Ascending aorta (tissue), 2 donors: ENCODE results near the gene TMEM40. TPM values are rescaled to one million over a fixed set of nuclear protein-coding genes. Genes with fewer than 3 reads are reported as not detected.
"Not testable (repeated sequence)": the region's sequence is repeated elsewhere in the genome, so short reads cannot be mapped to it uniquely, and the experiment has no call there.

Source experiments
- DNase-seq, 2 donors: peaks; one replicate each; pipeline ENCODE4 v3.0.0-alpha.2; 2019; ENCODE audit warnings: low spot score in 2 of 2
- H3K27ac ChIP-seq, 2 donors: fragments of 200-600 bp; sonication (generic); one replicate each; pipeline ENCODE4 v1.5.1; 2016 to 2017; ENCODE audit warnings: mild to moderate bottlenecking in 1 of 2
- H3K27me3 ChIP-seq: fragments of 200-600 bp; sonication (generic); one replicate; pipeline ENCODE4 v1.5.1; 2017
- H3K36me3 ChIP-seq, 2 donors: fragments of 200-600 bp; sonication (generic); one replicate each; pipeline ENCODE4 v1.5.1; 2016
- H3K4me1 ChIP-seq, 2 donors: fragments of 200-600 bp; sonication (generic); one replicate each; pipeline ENCODE4 v1.5.1; 2016 to 2017; ENCODE audit warnings: mild to moderate bottlenecking in 1 of 2
- H3K4me3 ChIP-seq, 2 donors: fragments of 200-600 bp; sonication (generic); one replicate each; pipeline ENCODE4 v1.5.1; 2016 to 2017; ENCODE audit warnings: mild to moderate bottlenecking in 1 of 2
- H3K9me3 ChIP-seq, 2 donors: fragments of 200-600 bp; sonication (generic); one replicate each; pipeline ENCODE4 v1.5.1; 2016
- intact Hi-C: fragments of 100-400 bp; cut with DNase I; formaldehyde crosslinking; loops from one replicate; pipeline ENCODE4 v1.15.1; 2023
- total RNA-seq: library from RNA; depleted of rRNA; stranded (reverse); fragments of >200 nt; gene quantifications from one replicate; pipeline ENCODE4 v1.1.0, GENCODE V29; 2016
- TF ChIP-seq, protein P1 (sequence below), 3 experiments: fragments of 200-600 bp in 2 of 3; fragments of 450-650 bp in 1 of 3; sonication (generic) in 2 of 3; IDR thresholded peaks; one replicate each; pipeline ENCODE4 v1.5.1; 2016 to 2019; ENCODE audit warnings: antibody characterized with exemption in 3 of 3, mild to moderate bottlenecking in 1 of 3, moderate library complexity in 1 of 3

TMEM40 gene
- total RNA-seq, 1 donor from 2014 or later, result not detected

DNA sequence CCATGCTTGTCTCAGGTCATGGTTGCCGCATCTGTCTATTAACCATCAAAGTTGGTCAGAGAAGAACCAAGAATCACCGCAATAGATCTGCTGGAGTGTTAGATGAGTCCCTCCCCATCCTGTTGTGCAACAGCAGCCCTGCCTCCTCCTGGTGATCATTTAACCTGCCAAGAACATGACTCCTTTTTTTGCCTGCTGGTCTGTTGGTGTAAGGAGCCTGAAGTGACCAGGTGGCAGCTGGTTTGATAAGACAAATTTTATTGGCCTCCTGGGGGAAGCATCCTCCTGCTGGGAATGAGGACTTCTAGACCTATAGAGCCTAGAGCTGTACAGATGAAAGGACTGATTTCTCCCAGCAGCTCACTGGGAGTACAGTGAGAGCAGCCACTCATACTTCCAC, 51.6 kb downstream of the TMEM40 start:
- no peak for DNase-seq
- H3K36me3 ChIP-seq, result no peaks in the 10 kb centered on the region
- TF ChIP-seq, protein P1, sequence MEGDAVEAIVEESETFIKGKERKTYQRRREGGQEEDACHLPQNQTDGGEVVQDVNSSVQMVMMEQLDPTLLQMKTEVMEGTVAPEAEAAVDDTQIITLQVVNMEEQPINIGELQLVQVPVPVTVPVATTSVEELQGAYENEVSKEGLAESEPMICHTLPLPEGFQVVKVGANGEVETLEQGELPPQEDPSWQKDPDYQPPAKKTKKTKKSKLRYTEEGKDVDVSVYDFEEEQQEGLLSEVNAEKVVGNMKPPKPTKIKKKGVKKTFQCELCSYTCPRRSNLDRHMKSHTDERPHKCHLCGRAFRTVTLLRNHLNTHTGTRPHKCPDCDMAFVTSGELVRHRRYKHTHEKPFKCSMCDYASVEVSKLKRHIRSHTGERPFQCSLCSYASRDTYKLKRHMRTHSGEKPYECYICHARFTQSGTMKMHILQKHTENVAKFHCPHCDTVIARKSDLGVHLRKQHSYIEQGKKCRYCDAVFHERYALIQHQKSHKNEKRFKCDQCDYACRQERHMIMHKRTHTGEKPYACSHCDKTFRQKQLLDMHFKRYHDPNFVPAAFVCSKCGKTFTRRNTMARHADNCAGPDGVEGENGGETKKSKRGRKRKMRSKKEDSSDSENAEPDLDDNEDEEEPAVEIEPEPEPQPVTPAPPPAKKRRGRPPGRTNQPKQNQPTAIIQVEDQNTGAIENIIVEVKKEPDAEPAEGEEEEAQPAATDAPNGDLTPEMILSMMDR (IDR thresholded peaks at IDR 0.05), result no peak
- intact Hi-C loops, result loop anchor here (5.0 kb wide), 1 partner anchor 105 kb away; no protein-coding TSS in a partner anchor
- no peaks in the 10 kb centered on the region for H3K9me3 ChIP-seq
- H3K4me1 ChIP-seq, result peaks cover 0 to 2% of the 10 kb centered on the region in 2 donors
- H3K27ac ChIP-seq, result no peak overlapping the region
- no peak overlapping the region for H3K4me3 ChIP-seq
- H3K27me3 ChIP-seq, result no peaks in the 10 kb centered on the region

DNA sequence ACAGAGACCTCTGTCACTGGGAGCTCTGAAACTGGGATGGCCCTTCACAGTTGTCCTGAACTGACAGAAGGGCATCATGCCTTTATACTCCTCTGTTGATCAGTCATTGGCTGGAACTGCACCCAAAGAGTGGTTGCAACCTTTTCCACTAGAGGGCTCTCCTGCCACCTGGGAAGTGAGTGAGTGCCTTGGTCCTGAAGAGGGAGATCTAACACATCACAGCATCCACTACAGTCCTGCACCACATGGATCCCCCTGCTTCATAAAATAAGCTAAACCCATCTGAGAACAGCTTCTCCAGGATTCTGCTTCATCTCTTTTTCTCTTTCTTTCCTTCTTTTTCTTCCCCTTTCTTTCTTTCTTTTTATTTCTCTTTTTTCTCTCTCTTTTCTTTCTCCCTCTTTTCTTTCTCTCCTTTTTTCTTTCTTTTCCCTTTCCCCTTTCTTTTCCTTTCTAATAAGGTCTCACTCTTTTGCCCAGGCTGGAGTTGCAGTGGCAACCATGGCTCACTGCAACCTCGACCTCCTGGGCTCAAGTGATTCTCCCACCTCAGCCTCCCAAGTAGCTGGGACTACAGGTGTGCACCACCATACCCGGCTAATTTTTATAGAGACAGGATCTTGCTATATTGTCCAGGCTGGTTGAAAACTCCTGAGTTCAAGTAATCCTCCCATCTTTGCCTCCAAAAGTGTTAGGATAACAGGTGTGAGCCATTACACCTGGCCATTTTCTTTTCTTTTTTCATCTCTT, 52.4 kb downstream of the TMEM40 start:
- intact Hi-C loops, result loop anchor here (5.0 kb wide), 1 partner anchor 106 kb away; no protein-coding TSS in a partner anchor
- DNase-seq, result peak in 1 of 2 donors; percentile 76
- TF ChIP-seq, protein P1 (IDR thresholded peaks at IDR 0.05), result peak; percentile 25 to 56 (median 45)
- no peak overlapping the region for H3K4me3 ChIP-seq
- no peaks in the 10 kb centered on the region for H3K36me3 ChIP-seq
- H3K27ac ChIP-seq, result no peak overlapping the region
- no peaks in the 10 kb centered on the region for H3K9me3 ChIP-seq
- H3K27me3 ChIP-seq, result no peaks in the 10 kb centered on the region
- H3K4me1 ChIP-seq, result peaks cover 0 to 2% of the 10 kb centered on the region in 2 donors

DNA sequence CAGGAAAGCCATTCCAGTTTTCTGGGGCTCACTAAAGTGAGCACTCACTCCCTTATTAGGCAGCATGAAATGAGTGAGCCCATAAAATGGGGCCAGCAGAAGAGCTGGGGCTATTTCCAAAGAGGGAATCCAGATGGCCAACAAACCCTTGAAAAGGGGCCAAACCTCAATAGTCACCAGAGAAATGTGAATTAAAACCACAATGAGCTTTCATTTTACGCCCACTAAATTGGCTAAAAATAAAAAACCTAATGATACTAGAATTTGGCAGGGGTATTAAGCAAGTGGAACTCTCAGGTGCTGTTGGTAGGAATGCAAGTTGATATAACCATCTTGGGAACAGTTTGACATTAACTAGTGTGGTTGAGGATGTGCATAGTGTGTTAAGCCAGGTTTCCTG, 53.1 kb downstream of the TMEM40 start:
- no peak overlapping the region for H3K27ac ChIP-seq
- no peaks in the 10 kb centered on the region for H3K9me3 ChIP-seq
- no peak overlapping the region for H3K4me3 ChIP-seq
- H3K27me3 ChIP-seq, result no peaks in the 10 kb centered on the region
- intact Hi-C loops, result loop anchor here (5.0 kb wide), 1 partner anchor 106 kb away; no protein-coding TSS in a partner anchor
- TF ChIP-seq, protein P1 (IDR thresholded peaks at IDR 0.05), result no peak
- peaks cover 0 to 2% of the 10 kb centered on the region in 2 donors for H3K4me1 ChIP-seq
- H3K36me3 ChIP-seq, result no peaks in the 10 kb centered on the region
- DNase-seq, result no peak

DNA sequence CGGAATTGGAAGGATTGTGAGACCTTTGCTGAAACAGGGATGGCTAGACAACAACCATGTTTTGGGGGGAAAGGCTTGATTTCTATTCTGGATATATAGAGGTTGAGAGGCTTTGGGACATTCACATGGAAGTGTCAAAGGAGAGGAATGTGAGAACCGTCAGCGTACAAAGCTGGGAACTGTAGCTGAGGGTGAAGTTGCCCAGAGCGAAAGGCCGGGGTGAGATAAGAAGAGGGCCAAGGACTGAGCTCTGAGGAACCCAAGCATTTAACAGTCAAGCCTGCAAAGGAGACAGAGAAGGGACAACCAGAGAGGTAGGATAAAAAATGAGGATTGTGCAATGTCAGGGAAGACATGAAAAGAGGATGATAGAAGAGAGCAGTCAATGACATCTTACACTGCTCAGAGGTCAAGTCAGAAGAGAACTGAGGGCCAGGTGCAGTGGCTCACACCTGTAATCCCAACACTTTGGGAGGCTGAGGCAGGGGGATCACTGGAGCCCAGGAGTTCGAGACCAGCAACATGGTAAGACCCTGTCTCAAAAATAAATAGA, 53.6 kb downstream of the TMEM40 start:
- TF ChIP-seq, protein P1 (IDR thresholded peaks at IDR 0.05), result no peak
- intact Hi-C loops, result loop anchor here (5.0 kb wide), 1 partner anchor 107 kb away; no protein-coding TSS in a partner anchor

DNA sequence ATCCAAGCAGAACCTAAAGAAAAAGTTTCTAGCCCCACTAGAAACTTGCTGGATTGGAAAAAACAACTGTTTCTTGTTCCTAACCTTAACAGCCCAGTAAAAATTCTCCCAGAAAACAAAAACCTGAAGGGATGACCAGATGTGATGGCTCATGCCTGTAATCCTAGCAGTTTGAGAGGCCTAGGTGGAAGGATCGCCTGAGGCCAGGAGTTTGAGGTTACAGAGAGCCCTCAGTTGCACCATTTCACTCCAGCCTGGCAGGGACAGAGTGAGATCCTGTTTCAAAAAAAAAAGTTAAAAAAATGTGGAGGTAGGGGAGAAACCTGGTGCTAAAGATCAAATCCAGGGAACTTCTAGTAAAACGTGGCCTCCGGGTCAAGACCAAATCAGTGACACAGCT, 56.6 kb downstream of the TMEM40 start:
- intact Hi-C loops, result no loop called here
- H3K27me3 ChIP-seq, result no peaks in the 10 kb centered on the region
- H3K27ac ChIP-seq, result no peak overlapping the region
- H3K4me3 ChIP-seq, result no peak overlapping the region
- no peak for DNase-seq
- TF ChIP-seq, protein P1 (IDR thresholded peaks at IDR 0.05), result no peak
- no peaks in the 10 kb centered on the region for H3K9me3 ChIP-seq
- no peaks in the 10 kb centered on the region for H3K36me3 ChIP-seq
- no peaks in the 10 kb centered on the region for H3K4me1 ChIP-seq

More for the DNA sequence above, 53.6 kb downstream of the TMEM40 start:
- Histone ChIP-seq H3K27me3 (no peaks in the 10 kb centered on the region), H3K36me3 (no peaks in the 10 kb centered on the region), H3K9me3 (no peaks in the 10 kb centered on the region), H3K4me1 (peaks cover 0 to 2% of the 10 kb centered on the region in 2 donors), H3K27ac (no peak overlapping the region), H3K4me3 (no peak overlapping the region)
- no peak for DNase-seq

DNA sequence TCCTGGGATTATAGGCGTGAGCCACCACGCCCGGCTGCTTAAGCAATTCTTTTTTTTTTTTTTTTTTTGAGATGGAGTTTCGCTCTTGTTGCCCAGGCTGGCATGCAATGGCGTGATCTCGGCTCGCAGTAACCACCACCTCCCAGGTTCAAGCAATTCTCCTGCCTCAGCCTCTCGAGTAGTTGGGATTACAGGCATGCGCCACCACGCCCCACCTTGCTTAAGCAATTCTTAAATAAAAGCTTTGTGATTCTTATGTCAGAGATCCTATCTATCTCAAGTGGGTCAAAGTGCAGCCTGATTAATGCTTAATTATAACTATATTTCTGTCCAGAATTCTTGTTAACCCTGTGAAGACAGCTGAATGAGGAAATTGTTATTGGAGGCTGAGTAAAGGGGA, 57.5 kb downstream of the TMEM40 start:
- H3K36me3 ChIP-seq, H3K27me3 ChIP-seq, H3K27ac ChIP-seq, DNase-seq, H3K9me3 ChIP-seq, intact Hi-C loops, H3K4me1 ChIP-seq, H3K4me3 ChIP-seq: not testable (repeated sequence)
